Stimulated activated CD8-positive, alpha-beta memory T cell treated with anti-CD3 and anti-CD28 coated beads, Interleukin-7, amount 100 ng/mL, for 24 hours (primary cell): ENCODE measurements around the gene DOCK11.

ENCODE experiments used
- DNase-seq: peaks from one replicate; pipeline ENCODE4 v3.0.0-alpha.2; 2020; ENCODE audit warnings: low read depth

Gene DOCK11

GRCh38 chrX:118630848-118631247, 135.2 kb downstream of the DOCK11 start:
- DNase-seq: no peak

- no peak for DNase-seq
These were observed 136.0 kb downstream of the DOCK11 start for GRCh38 chrX:118631586-118631985.

- no peak for DNase-seq
These were observed 137.2 kb downstream of the DOCK11 start for GRCh38 chrX:118632862-118633261.

GRCh38 chrX:118633530-118633929, 137.9 kb downstream of the DOCK11 start:
- no peak for DNase-seq

- DNase-seq: no peak
These were observed 138.7 kb downstream of the DOCK11 start for GRCh38 chrX:118634336-118634735.

- no peak for DNase-seq
These were observed 142.4 kb downstream of the DOCK11 start for GRCh38 chrX:118637997-118638396.

GRCh38 chrX:118644378-118644777, 148.8 kb downstream of the DOCK11 start:
- DNase-seq: no peak

- no peak for DNase-seq
These were observed 157.1 kb downstream of the DOCK11 start for GRCh38 chrX:118652717-118653116.

- no peak for DNase-seq
These were observed 158.7 kb downstream of the DOCK11 start for GRCh38 chrX:118654331-118654730.

- no peak for DNase-seq
These were observed 160.1 kb downstream of the DOCK11 start for GRCh38 chrX:118655561-118656246.

GRCh38 chrX:118657413-118657812, 161.8 kb downstream of the DOCK11 start:
- no peak for DNase-seq

GRCh38 chrX:118660085-118660484, 164.5 kb downstream of the DOCK11 start:
- no peak for DNase-seq

GRCh38 chrX:118665204-118665603, 169.6 kb downstream of the DOCK11 start:
- DNase-seq: no peak

GRCh38 chrX:118666521-118666920, 170.9 kb downstream of the DOCK11 start:
- DNase-seq: no peak

GRCh38 chrX:118669435-118669834, 173.8 kb downstream of the DOCK11 start:
- DNase-seq: no peak

- no peak for DNase-seq
These were observed 179.8 kb downstream of the DOCK11 start for GRCh38 chrX:118675326-118675965.

GRCh38 chrX:118675966-118676349, 180.3 kb downstream of the DOCK11 start:
- DNase-seq: no peak

- no peak for DNase-seq
These were observed 181.7 kb downstream of the DOCK11 start for GRCh38 chrX:118677318-118677717.

GRCh38 chrX:118679290-118679689, 183.7 kb downstream of the DOCK11 start:
- DNase-seq: no peak

- no peak for DNase-seq
These were observed 186.8 kb downstream of the DOCK11 start for GRCh38 chrX:118682258-118683014.

- no peak for DNase-seq
These were observed 189.8 kb downstream of the DOCK11 start for GRCh38 chrX:118685393-118685792.

GRCh38 chrX:118688935-118689334, 193.3 kb downstream of the DOCK11 start:
- DNase-seq: no peak

- no peak for DNase-seq
These were observed 198.2 kb downstream of the DOCK11 start for GRCh38 chrX:118693843-118694242.
